Right cardiac atrium (tissue), 5 donors: Measurements from ENCODE around the gene PHOSPHO1. TPM values are rescaled to one million over a fixed set of nuclear protein-coding genes. Genes with fewer than 3 reads are reported as not detected.

Experiments
- ATAC-seq, 2 donors: fragments of 200-7000 bp; cut with Tn5 transposase; one replicate each; pipeline versions ENCODE4 v1.8.0 to v1.9.1; 2020; ENCODE audit warnings: moderate library complexity in 2 of 2, mild to moderate bottlenecking in 1 of 2
- DNase-seq, 3 donors: peaks; one replicate each; pipeline ENCODE4 v3.0.0-alpha.2; 2020
- H3K27ac ChIP-seq: one replicate; pipeline ENCODE4 v1.5.1; 2013; ENCODE audit warnings: mild to moderate bottlenecking, low read length, control low read depth, moderate library complexity
- H3K27me3 ChIP-seq: one replicate; pipeline ENCODE4 v1.6.1; 2013; ENCODE audit not compliant: control insufficient read depth, insufficient read depth
- H3K4me1 ChIP-seq: one replicate; pipeline ENCODE4 v1.6.1; 2013; ENCODE audit warnings: low read length; ENCODE audit not compliant: control insufficient read depth, insufficient read depth
- H3K4me3 ChIP-seq: one replicate; pipeline ENCODE4 v1.5.1; 2013; ENCODE audit warnings: low read length, control low read depth
- H3K9me3 ChIP-seq: one replicate; pipeline ENCODE4 v1.6.1; 2013; ENCODE audit warnings: low read length; ENCODE audit not compliant: control insufficient read depth
- WGBS: extraction: QIAGEN DNeasy Blood & Tissue Kit; methylation state at CpG from one replicate; pipeline ENCODE4 v1.1.7; 2013; 5-methylcytosine and 5-hydroxymethylcytosine counted together
- intact Hi-C, 4 donors: fragments of 100-400 bp; cut with DNase I; formaldehyde crosslinking; loops; one replicate each; pipeline versions ENCODE4 v1.11.0 to v1.14.0; 2022 to 2023
- polyA plus RNA-seq: library from polyadenylated mRNA; stranded (reverse); fragments of 200-250 nt; gene quantifications from one replicate; pipeline ENCODE4 v1.2.3, GENCODE V29; 2013
- total RNA-seq, 4 donors: library from RNA; stranded (reverse); fragmentation: NEBNext Ultra II Directional; extraction: Animal tissue kit (Norgen Biotek cat#: 25700); gene quantifications; one replicate each; pipeline ENCODE4 v1.2.1, GENCODE V29; 2021
- donor health status: healthy with polysubstance abuse.
- donor health status: DM: no; HTN: yes; CAD: no.
- donor health status: DM: no; HTN: no; CAD: no.
- donor health status: DM: no; HTN: yes; CAD: no; lungs with severe emphysema.
- donor health status: DM: yes; HTN: yes; CAD: no.

PHOSPHO1 gene
- total and polyA plus RNA-seq, 5 donors = 0.39 to 1.1 (median 0.74) TPM

DNA sequence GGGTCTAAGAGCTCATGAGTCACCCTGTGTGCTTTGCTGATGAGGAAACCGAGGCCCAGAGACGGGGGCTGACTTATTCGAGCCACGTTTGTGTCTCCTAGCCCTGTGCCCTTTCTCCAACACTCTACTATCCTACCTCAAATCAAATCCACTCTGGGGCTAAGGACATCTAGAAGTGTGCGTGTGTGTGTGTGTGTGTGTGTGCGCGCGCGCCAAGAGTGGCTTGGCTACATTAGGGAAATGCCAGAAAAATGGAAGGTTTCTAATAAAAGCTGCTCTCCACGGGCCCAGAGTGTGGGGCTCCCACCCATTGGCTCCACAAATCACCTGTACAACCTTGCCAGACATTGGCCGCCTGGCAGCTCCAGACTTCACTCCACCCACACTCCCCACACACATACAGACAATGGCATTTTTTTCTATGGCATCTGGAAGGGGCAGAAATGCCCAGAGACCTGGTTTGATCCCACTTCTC lies 30.3 kb upstream of the PHOSPHO1 start:
- Histone ChIP-seq H3K4me1 (no peaks in the 10 kb centered on the region), H3K4me3 (peak overlapping the region; percentile 72), H3K27me3 (no peaks in the 10 kb centered on the region), H3K27ac (peak overlapping the region; percentile 93), H3K9me3 (no peaks in the 10 kb centered on the region)
- WGBS = 52% methylated on average over 11 of the region's 11 CpGs
- ATAC-seq (no peak), DNase-seq (peak in 1 of 3 donors; percentile 54)
- intact Hi-C loops = no loop called here

DNA sequence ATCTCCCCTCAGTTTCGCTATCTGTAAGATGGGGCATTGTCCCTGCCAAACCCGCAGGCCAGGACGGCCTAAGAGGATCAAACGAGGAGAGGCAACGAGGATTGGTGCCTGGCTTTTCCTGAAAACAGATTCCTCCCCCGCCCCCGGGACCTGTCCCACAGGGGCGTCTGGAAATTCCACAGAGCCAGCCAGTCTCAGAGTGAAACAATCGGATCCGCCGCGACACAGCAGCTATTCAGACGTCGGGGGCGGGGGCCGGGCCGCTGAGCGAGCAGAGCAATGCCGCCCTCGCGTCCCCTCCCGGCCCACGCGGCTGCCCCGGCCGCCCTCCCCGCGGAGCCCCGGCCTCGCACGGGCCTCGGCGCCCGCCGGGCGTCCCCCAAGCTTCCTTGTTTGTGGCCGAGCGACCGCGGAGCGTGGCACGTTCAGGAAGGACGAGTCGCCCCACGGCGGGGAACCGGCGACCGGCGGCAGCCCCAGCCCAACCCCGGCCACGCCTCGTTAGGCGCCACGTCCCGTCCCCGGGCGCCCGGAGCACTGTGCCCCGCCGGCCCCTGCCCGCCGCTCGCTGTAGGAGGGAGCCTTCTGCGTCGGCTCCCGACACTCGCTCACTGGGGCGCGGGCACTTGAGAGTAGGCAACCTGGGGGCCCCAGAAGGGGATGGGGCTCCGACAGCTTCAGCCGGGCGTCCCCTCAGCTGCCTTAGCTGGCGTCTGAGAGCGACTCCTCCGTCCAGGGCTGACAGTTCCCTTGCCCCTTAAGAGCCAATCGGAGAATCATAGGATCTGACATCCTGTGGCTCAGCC lies 29.6 kb upstream of the PHOSPHO1 start:
- DNase-seq = peak; percentile 80 to 89 (median 88)
- Histone ChIP-seq H3K9me3 (no peaks in the 10 kb centered on the region), H3K4me3 (peak overlapping the region; percentile 72), H3K27me3 (no peaks in the 10 kb centered on the region), H3K4me1 (no peaks in the 10 kb centered on the region), H3K27ac (peak overlapping the region; percentile 94)
- WGBS = 1% methylated on average over 77 of the region's 77 CpGs
- intact Hi-C loops = no loop called here
- ATAC-seq = peak; percentile 82 to 88

DNA sequence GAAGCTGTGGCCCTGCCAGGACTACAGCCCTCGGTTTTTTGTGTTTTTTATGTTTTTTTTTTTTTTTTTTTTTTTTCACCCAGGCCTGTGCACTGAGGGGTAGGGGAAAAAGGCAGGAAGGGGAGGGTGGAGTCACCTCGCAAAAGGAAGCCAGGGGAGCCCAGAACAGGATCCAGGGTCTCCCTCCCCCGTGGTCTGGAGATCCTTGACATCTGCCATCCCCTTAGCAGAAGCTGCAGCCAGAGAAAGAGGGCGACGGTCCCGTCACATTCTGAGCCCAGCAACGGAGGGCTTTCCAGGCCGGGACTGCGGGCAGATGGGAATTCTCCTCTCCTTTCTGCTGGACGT lies 29.1 kb upstream of the PHOSPHO1 start:
- DNase-seq (peak; percentile 34 to 53 (median 47)), ATAC-seq (peak; percentile 37 to 57)
- WGBS = 19% methylated on average over 10 of the region's 10 CpGs
- H3K4me3 ChIP-seq = peak overlapping the region; percentile 72
- intact Hi-C loops = no loop called here
- H3K9me3 ChIP-seq = no peaks in the 10 kb centered on the region
- peak overlapping the region; percentile 94 for H3K27ac ChIP-seq
- H3K4me1 ChIP-seq = no peaks in the 10 kb centered on the region
- H3K27me3 ChIP-seq = no peaks in the 10 kb centered on the region

DNA sequence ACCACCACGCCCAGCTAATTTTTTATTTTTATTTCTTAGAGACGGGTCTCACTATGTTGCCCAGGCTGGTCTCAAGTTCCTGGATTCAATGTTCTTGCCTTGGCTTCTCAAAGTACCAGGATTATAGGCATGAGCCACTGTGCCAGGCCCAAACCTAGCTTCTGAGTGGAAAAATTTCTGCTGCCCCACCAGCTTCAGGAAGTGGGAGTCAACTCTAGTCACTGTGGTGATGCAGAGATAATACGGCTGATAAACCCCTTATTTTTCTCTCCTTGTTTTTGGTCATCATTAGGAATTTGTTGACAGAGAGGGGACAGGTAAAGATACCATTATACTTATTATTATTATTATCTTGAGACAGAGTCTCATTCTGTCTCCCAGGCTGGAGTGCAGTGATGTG lies 27.8 kb upstream of the PHOSPHO1 start:
- H3K9me3 ChIP-seq = no peaks in the 10 kb centered on the region
- DNase-seq = no peak
- H3K27ac ChIP-seq = no peak overlapping the region
- no peak for ATAC-seq
- intact Hi-C loops = no loop called here
- H3K4me3 ChIP-seq = no peak overlapping the region
- no peaks in the 10 kb centered on the region for H3K4me1 ChIP-seq
- WGBS = 78% methylated on average over 3 of the region's 3 CpGs
- H3K27me3 ChIP-seq = no peaks in the 10 kb centered on the region

DNA sequence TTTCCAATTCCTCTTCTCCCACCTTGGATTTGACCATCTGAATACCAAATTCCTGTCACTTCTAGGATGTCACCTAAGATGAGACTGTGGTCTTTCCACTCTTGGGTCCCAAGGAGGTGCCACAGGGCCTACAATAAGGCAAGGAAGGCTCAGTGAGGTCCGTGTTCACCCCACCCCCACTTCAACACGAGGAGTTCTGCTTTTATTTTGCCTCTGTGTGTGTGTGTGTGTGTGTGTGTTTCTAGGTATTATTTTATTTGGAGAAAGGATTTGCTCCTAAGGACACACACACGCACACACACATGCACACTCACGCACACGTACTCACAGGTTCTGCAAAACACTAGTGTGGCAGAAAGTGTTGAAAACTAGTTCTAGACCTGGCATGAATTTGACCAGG lies 24.5 kb upstream of the PHOSPHO1 start:
- Histone ChIP-seq H3K9me3 (no peaks in the 10 kb centered on the region), H3K27me3 (no peaks in the 10 kb centered on the region), H3K4me3 (no peak overlapping the region), H3K4me1 (no peaks in the 10 kb centered on the region), H3K27ac (no peak overlapping the region)
- ATAC-seq (no peak), DNase-seq (no peak)
- intact Hi-C loops = no loop called here
- WGBS = 86% methylated on average over 5 of the region's 5 CpGs

DNA sequence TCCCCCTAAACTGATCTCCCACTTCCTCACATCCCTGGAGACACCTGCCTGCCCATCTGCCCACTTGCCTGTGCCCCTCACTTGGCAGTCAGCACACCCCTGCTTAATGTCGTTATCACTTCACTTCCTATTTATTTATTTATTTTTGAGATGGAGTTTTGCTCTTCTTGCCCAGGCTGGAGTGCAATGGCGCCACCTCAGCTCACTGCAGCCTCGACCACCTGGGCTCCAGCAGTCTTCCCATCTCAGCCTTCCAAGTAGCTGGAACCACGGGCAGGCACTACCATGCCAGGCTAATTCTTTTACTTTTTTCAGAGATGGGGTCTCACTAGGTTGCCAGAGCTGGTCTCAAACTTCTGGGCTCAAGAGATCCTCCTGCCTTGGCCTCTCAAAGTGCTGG lies 23.5 kb upstream of the PHOSPHO1 start:
- Histone ChIP-seq H3K27me3 (no peaks in the 10 kb centered on the region), H3K9me3 (no peaks in the 10 kb centered on the region), H3K4me1 (peaks cover 6% of the 10 kb centered on the region), H3K27ac (no peak overlapping the region), H3K4me3 (no peak overlapping the region)
- 56% methylated on average over 4 of the region's 4 CpGs for WGBS
- intact Hi-C loops = no loop called here
- no peak for ATAC-seq
- no peak for DNase-seq

DNA sequence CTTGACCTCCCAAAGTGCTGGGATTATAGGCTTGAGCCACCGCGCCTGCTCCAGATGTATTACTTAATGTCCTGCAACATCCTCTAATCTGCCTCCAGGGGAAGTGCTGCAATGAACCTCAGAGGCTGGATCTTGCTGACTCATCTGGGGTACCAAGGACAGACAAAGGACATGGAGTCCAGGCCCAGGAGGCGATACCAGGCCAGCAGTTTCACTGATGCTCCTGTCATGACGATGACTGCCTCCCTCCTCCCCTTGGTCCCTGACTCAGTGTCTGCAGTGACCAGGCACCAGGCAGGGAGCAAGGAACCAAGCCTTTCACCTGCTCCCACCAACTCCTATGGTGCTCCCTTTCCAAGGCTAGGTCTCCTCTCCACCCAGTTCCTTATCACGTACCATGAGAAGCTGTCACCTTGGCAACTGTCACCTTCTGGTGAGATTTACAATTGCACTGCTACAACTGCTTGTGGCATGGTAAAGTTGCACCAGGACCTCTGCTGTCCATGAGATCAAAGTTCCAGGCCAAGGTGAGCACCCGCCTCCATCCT lies 21.6 kb upstream of the PHOSPHO1 start:
- intact Hi-C loops = no loop called here
- no peaks in the 10 kb centered on the region for H3K27me3 ChIP-seq
- no peak overlapping the region for H3K4me3 ChIP-seq
- peak in 1 of 2 donors; percentile 57 for ATAC-seq
- peak in 1 of 3 donors; percentile 17 for DNase-seq
- no peaks in the 10 kb centered on the region for H3K9me3 ChIP-seq
- 76% methylated on average over 6 of the region's 6 CpGs for WGBS
- no peak overlapping the region for H3K27ac ChIP-seq
- H3K4me1 ChIP-seq = peaks cover 6% of the 10 kb centered on the region

DNA sequence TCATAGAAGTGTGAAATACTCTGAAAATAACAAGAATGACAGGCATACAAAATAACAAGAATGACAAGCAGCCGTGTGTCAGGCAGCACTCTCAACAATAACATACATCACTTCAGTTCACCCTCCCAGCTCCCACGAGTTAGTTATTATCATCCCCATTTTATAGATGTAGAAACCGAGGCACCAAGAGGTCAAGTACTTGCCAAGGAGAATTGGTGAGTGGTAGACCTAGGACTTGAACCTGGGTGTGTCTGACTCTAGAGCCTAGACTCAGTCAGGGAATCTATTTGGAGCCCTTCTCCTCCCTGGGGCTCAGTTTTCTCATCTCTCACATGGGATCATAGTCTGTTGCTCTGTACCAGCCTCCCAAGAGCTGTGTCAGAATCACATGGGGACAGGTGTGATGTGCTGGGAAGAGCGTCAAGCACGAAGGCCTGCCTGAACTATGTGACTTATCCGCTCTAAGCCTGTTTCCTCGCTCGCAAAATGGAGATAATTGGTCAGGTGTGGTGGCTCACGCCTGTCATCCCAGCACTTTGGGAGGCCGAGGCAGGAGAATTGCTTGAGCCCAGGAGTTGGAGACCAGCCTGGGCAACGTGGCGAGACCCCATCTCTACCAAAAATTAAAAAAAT lies 19.4 kb upstream of the PHOSPHO1 start:
- intact Hi-C loops = no loop called here
- no peaks in the 10 kb centered on the region for H3K27me3 ChIP-seq
- 88% methylated on average over 12 of the region's 12 CpGs for WGBS
- no peak overlapping the region for H3K27ac ChIP-seq
- peak in 1 of 2 donors; percentile 34 for ATAC-seq
- H3K4me1 ChIP-seq = peaks cover 6% of the 10 kb centered on the region
- H3K4me3 ChIP-seq = no peak overlapping the region
- DNase-seq = no peak
- H3K9me3 ChIP-seq = no peaks in the 10 kb centered on the region

DNA sequence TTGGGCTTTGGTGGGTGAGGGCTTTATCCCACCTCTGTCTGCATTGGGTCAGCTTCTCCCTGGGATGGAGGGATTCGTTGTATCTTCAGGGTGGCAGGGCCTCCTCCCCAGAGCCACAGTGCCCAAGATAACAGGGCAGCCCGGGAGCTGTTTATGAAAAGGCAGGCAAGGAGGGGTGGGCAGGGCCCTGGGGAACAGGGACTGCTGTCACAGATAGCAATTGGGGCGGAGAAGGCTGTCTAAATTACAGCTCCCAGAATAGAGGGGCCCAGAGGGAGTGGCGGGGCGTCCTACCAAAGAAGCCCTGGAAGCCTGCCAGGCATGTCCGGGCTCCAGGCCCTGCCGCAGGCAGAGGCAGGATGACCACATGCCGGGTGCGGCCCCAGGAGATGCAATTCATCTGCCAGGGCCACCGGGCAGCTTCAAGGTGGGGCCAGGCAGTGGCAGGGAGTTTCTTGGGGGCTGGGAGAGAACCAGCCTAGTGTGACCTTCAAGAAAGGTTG lies 18.8 kb upstream of the PHOSPHO1 start:
- peak; percentile 68 to 81 for ATAC-seq
- Histone ChIP-seq H3K4me1 (peaks cover 6% of the 10 kb centered on the region), H3K27ac (no peak overlapping the region), H3K27me3 (no peaks in the 10 kb centered on the region), H3K4me3 (no peak overlapping the region), H3K9me3 (no peaks in the 10 kb centered on the region)
- peak; percentile 73 to 88 (median 87) for DNase-seq
- intact Hi-C loops = no loop called here
- WGBS = 18% methylated on average over 10 of the region's 10 CpGs

DNA sequence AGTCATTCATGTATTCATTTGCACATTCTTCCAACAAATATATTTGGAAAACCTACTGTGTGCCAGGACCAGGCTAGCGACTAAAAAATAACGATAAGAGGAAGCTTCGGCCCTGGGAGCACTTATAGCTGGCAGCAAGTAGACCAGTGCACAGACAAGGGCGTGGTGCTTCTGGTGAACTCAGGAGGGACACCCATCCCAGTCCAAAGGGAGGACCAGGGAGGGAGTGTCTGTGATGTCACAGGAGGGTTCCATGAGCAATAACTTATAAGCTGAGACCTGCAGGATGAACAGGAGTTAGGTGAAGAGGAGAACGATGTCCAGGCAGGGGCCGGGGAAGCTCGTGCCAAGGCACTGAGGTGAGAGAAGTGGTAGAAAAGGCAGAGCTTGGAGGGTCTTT lies 17.4 kb upstream of the PHOSPHO1 start:
- intact Hi-C loops = no loop called here
- 91% methylated on average over 7 of the region's 7 CpGs for WGBS
- no peaks in the 10 kb centered on the region for H3K9me3 ChIP-seq
- peaks cover 6% of the 10 kb centered on the region for H3K4me1 ChIP-seq
- no peak overlapping the region for H3K27ac ChIP-seq
- H3K4me3 ChIP-seq = no peak overlapping the region
- H3K27me3 ChIP-seq = no peaks in the 10 kb centered on the region
- DNase-seq (no peak), ATAC-seq (no peak)

DNA sequence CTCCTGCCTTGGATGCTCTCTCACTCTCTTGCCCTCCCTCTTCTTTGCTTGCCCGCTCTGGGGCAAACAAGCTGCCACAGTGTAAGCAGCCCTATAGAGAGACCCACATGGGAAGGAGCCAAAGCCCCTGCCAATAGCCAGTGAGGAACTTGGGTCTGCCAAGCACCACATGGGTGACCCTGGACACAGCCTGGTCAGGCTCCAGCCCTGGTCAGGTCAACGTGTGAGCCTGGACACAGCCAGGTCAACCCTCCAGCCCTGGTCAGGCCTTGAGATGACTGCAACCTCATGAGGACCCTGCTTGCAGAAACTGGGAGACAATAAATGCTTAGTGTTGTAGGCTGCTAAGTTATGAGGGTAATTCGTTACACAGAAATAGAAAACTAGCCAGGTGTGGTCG lies 14.3 kb upstream of the PHOSPHO1 start:
- H3K4me1 ChIP-seq = peaks cover 6% of the 10 kb centered on the region
- ATAC-seq (no peak), DNase-seq (no peak)
- H3K9me3 ChIP-seq = no peaks in the 10 kb centered on the region
- 92% methylated on average over 4 of the region's 4 CpGs for WGBS
- H3K27me3 ChIP-seq = no peaks in the 10 kb centered on the region
- no peak overlapping the region for H3K4me3 ChIP-seq
- intact Hi-C loops = no loop called here
- H3K27ac ChIP-seq = no peak overlapping the region
